PC-9 (cell line): ENCODE measurements around the gene ATP6V0E1. TPM values are rescaled to one million over a fixed set of nuclear protein-coding genes. Genes with fewer than 3 reads are reported as not detected.

Experiments
- BruUV-seq: library from RNA; stranded (reverse); fragments of 400-500 nt; replicated peaks from 2 replicates; lab custom pipeline; 2021; lab: Mats Ljungman, UMichigan
- CTCF ChIA-PET: fragments of 300-600 bp; sonication (Branson Sonifier 250); formaldehyde crosslinking; loops from one replicate; lab custom pipeline; 2022; ENCODE audit warnings: antibody characterized with exemption; lab: Charles Lee
- POLR2A ChIA-PET: fragments of 300-600 bp; sonication (Branson Sonifier 250); formaldehyde crosslinking; loops from one replicate; lab custom pipeline; 2022; ENCODE audit warnings: antibody characterized with exemption; ENCODE audit not compliant: unreplicated experiment; lab: Charles Lee
- DNase-seq, 2 experiments: peaks; one replicate each; pipeline versions ENCODE4 v3.0.0 to v3.0.0-alpha.2; 2015 to 2022; ENCODE audit warnings: mixed read lengths in 1 of 2
- H2AFZ ChIP-seq: fragments of 200-600 bp; sonication (generic); 2 replicates; pipeline ENCODE4 v1.8.1; 2017; ENCODE audit warnings: antibody characterized with exemption
- H3F3A ChIP-seq: fragments of 200-600 bp; sonication (generic); 2 replicates; pipeline ENCODE4 v1.8.1; 2017; ENCODE audit warnings: antibody characterized with exemption, mild to moderate bottlenecking, low read depth; ENCODE audit not compliant: insufficient read depth
- H3K27ac ChIP-seq: fragments of 200-600 bp; sonication (generic); 2 replicates; pipeline ENCODE4 v1.6.1; 2016; ENCODE audit warnings: mixed run types
- H3K27me3 ChIP-seq: fragments of 200-600 bp; sonication (generic); 2 replicates; pipeline ENCODE4 v1.6.1; 2016; ENCODE audit warnings: low read depth, mixed run types; ENCODE audit not compliant: insufficient read depth
- H3K36me3 ChIP-seq: fragments of 200-600 bp; sonication (generic); 2 replicates; pipeline ENCODE4 v1.6.1; 2016; ENCODE audit warnings: low read depth, mixed run types
- H3K4me1 ChIP-seq: fragments of 200-600 bp; sonication (generic); replicated peaks from 2 replicates; pipeline ENCODE4 v1.6.1; 2016; ENCODE audit warnings: mixed run types; ENCODE audit not compliant: insufficient read depth
- H3K4me2 ChIP-seq: fragments of 200-600 bp; sonication (generic); 2 replicates; pipeline ENCODE4 v1.6.1; 2017; ENCODE audit warnings: mixed run types
- H3K4me3 ChIP-seq: fragments of 200-600 bp; sonication (generic); 2 replicates; pipeline ENCODE4 v1.6.1; 2016; ENCODE audit warnings: mixed run types
- H3K79me2 ChIP-seq: fragments of 200-600 bp; sonication (generic); 2 replicates; pipeline ENCODE4 v1.6.1; 2017; ENCODE audit warnings: low read depth, mixed run types
- H3K9me2 ChIP-seq: fragments of 200-600 bp; sonication (generic); 2 replicates; pipeline ENCODE4 v1.8.1; 2017; ENCODE audit warnings: mild to moderate bottlenecking; ENCODE audit not compliant: insufficient read depth
- H3K9me3 ChIP-seq: fragments of 200-600 bp; sonication (generic); 2 replicates; pipeline ENCODE4 v1.8.1; 2016; ENCODE audit warnings: low read depth; ENCODE audit not compliant: insufficient read depth
- H4K20me1 ChIP-seq: fragments of 200-600 bp; sonication (generic); 2 replicates; pipeline ENCODE4 v1.8.1; 2017; ENCODE audit not compliant: insufficient read depth
- CTCF ChIP-seq: fragments of 200-600 bp; sonication (generic); conservative IDR thresholded peaks from 2 replicates; pipeline ENCODE4 v1.6.1; 2017; ENCODE audit warnings: mixed run types, antibody characterized with exemption, mild to moderate bottlenecking, moderate library complexity
- EZH2 ChIP-seq: fragments of 200-600 bp; sonication (generic); IDR thresholded peaks from 2 replicates; pipeline ENCODE4 v1.8.0; 2017; ENCODE audit warnings: antibody characterized with exemption, low read depth
- intact Hi-C: fragments of 100-400 bp; cut with micrococcal nuclease; formaldehyde crosslinking; loops from one replicate; pipeline ENCODE4 v1.10.0; 2022; ENCODE audit not compliant: unreplicated experiment
- total RNA-seq: library from RNA; stranded (reverse); gene quantifications from 2 replicates; pipeline ENCODE4 v1.2.3, GENCODE V29; 2021

ATP6V0E1 gene
- total RNA-seq, 1 experiment from 2014 or later = 251 TPM

- H3K4me2 ChIP-seq = no peak overlapping the region
- H3K27me3 ChIP-seq = no peaks in the 10 kb centered on the region
- intact Hi-C loops = no loop called here
- H3F3A ChIP-seq = no peaks in the 10 kb centered on the region
- BruUV-seq = no TSS peak
- no peaks in the 10 kb centered on the region for H4K20me1 ChIP-seq
- H3K9me2 ChIP-seq = no peaks in the 10 kb centered on the region
- no peak for DNase-seq
- H3K36me3 ChIP-seq = 0 out of 2 replicates have a peak, but pooled peaks cover 2% of the 10 kb centered on the region
- TF ChIP-seq CTCF (no peak), EZH2 (no peak)
- CTCF ChIA-PET = interaction anchor here (0.5 to 0.7 kb wide), 4 partner anchors 9 to 390 kb away, joined by 3 to 11 read pairs (median 4); no protein-coding TSS in a partner anchor
- H2AFZ ChIP-seq = no peak overlapping the region
- no peaks in the 10 kb centered on the region for H3K4me1 ChIP-seq
- no peaks in the 10 kb centered on the region for H3K79me2 ChIP-seq
- no peaks in the 10 kb centered on the region for H3K9me3 ChIP-seq
- POLR2A ChIA-PET = no interaction called here
- H3K4me3 ChIP-seq = no peak overlapping the region
- no peak overlapping the region for H3K27ac ChIP-seq
Observed at GRCh38 chr5:172941067-172941516, 42.5 kb upstream of the ATP6V0E1 start.

GRCh38 chr5:172942556-172942955 is 41.0 kb upstream of the ATP6V0E1 start:
- H3K27ac ChIP-seq = no peak overlapping the region
- POLR2A ChIA-PET = interaction anchor here (0.7 kb wide), 1 partner anchor 945 kb away, joined by 4 read pairs; no protein-coding TSS in a partner anchor
- CTCF ChIA-PET = no interaction called here

GRCh38 chr5:172943283-172943841 is 40.2 kb upstream of the ATP6V0E1 start:
- intact Hi-C loops = no loop called here
- TF ChIP-seq EZH2 (no peak), CTCF (no peak)
- H3K36me3 ChIP-seq = no peaks in the 10 kb centered on the region
- no peaks in the 10 kb centered on the region for H3F3A ChIP-seq
- no peaks in the 10 kb centered on the region for H3K27me3 ChIP-seq
- no peaks in the 10 kb centered on the region for H3K79me2 ChIP-seq
- no TSS peak for BruUV-seq
- H2AFZ ChIP-seq = no peak overlapping the region
- ChIA-PET POLR2A (no interaction called here), CTCF (no interaction called here)
- no peaks in the 10 kb centered on the region for H3K9me2 ChIP-seq
- no peak overlapping the region for H3K4me3 ChIP-seq
- no peak overlapping the region for H3K27ac ChIP-seq
- no peaks in the 10 kb centered on the region for H4K20me1 ChIP-seq
- DNase-seq = no peak
- no peaks in the 10 kb centered on the region for H3K9me3 ChIP-seq
- no peaks in the 10 kb centered on the region for H3K4me1 ChIP-seq
- no peak overlapping the region for H3K4me2 ChIP-seq

More at GRCh38 chr5:172942556-172942955, 41.0 kb upstream of the ATP6V0E1 start:
- Histone ChIP-seq H3K4me2 (no peak overlapping the region), H2AFZ (no peak overlapping the region), H3K79me2 (no peaks in the 10 kb centered on the region), H3K36me3 (no peaks in the 10 kb centered on the region), H4K20me1 (no peaks in the 10 kb centered on the region), H3F3A (no peaks in the 10 kb centered on the region), H3K9me2 (no peaks in the 10 kb centered on the region), H3K9me3 (no peaks in the 10 kb centered on the region), H3K27me3 (no peaks in the 10 kb centered on the region), H3K4me3 (no peak overlapping the region), H3K4me1 (no peaks in the 10 kb centered on the region)
- BruUV-seq = no TSS peak
- intact Hi-C loops = no loop called here
- DNase-seq = no peak
- TF ChIP-seq EZH2 (no peak), CTCF (no peak)
